A673 (cell line): Measurements from ENCODE around the gene CACNB1.

Experiments used
- CTCF ChIP-seq: fragments of 300-800, 200-600 bp; sonication (generic); conservative IDR thresholded peaks from 2 replicates; pipeline ENCODE4 v1.5.1; 2017; ENCODE audit warnings: low read depth, mild to moderate bottlenecking, antibody characterized with exemption, low read length, moderate library complexity, mixed read lengths
- EZH2 ChIP-seq: fragments of 200-600 bp; sonication (generic); IDR thresholded peaks from 2 replicates; pipeline ENCODE4 v1.6.1; 2017; ENCODE audit warnings: borderline replicate concordance, low read depth, mild to moderate bottlenecking, mixed read lengths, antibody characterized with exemption, low read length; ENCODE audit not compliant: poor library complexity, severe bottlenecking

GRCh38 chr17:39221572-39221971 is 24.1 kb upstream of the CACNB1 start:
- TF ChIP-seq CTCF, result no peak
- TF ChIP-seq EZH2, result no peak
